GM21515 (cell line): ENCODE measurements around the gene HSPA12B.

Experiments used
- ATAC-seq: cut with Tn5 transposase; IDR thresholded peaks from one replicate; pipeline ENCODE4 v1.9.1; 2021; ENCODE audit not compliant: unreplicated experiment

The HSPA12B gene

DNA sequence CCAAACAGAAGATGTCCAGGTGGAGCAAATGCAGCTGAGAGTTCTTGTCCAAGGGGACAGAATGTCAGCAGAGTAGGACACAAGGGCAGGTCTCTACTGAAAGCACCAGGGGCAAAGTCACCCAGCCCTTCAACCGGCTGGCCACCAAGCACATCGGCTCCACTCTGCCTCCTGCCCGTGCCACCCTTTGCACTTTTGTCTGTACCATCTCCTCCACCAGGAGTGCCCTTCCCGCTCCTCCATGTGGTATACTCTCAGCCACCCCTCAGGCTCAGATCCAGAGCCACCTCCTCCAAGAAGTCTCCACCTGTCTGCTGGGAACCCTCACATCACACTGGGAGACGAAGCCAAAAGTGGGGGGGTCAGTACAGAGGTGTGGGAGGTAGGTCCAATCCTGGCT lies 4.1 kb upstream of the HSPA12B start:
- ATAC-seq: no peak

DNA sequence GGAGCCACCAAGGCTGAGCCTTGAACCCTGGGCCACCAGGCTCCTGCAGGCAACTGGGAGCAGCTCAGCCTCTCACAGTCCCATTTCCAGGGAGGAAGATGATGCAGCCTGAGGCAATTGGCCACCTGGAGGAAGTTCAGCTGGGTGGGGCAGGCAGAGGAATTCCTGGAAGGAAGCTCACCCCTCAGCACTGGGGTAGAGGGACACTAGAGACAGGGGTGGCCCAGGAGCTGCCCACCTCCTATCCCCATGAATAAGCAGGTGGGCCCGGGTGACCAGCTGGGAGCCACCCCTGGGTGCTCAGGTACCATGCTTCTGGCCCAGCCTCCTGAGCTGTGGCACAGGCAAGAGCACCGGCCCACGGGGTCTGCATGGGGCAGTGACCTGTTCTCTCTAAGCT lies 3.6 kb upstream of the HSPA12B start:
- no peak for ATAC-seq

DNA sequence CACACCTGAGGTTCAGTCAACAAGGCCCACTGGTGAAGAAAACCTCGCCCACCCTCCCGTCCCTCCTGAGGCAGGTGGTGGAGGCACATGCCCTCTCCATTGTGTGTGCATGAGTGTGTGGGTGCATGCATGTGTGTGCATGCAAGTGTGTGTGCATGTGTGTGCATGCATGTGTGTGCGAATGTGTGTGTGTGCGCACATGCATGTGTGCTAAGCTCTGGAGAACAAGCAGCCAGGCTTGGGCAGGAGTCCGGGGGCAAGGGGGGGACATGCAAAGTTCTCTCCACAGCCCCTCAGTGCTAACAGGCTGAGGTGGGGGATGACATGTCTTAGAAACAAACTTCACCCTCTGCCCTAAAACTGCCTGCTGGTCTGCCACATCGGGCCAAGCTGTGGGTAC lies 3.1 kb upstream of the HSPA12B start:
- ATAC-seq: no peak

DNA sequence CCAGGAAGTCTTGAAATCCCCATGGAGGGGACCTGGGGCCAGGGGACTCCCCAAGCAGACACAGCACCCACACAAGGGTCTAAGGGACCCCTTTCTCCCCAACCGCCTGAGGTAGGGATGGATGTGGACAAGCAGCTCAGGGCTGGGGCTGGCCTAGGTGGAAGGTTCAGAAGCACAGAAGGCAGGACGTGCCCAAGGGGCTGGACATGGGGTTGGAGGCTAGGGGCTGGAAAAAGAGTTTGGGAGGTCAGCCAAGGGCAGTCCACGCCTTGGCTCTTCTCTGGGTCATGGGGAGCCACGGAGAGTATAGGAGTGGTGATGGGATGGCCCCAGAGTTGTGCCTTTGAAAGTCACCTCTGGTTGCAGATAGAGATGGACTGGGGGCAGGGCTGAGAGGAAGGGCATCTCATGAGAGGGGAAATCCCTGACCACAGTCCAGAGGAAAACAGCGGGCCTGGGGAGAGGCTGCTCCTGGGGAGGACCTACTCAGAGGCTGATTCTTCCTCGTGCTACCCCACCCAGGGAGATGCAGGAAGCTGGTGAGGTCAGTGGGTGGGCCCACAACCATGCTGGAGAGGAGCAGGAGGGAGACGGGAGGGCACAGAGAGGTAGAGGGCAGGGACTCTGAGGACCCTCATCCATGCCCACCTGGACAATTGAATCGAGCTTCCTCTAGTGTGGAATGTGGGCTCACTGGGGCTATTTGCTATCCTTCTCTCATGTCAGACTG lies 2.5 kb upstream of the HSPA12B start:
- no peak for ATAC-seq

DNA sequence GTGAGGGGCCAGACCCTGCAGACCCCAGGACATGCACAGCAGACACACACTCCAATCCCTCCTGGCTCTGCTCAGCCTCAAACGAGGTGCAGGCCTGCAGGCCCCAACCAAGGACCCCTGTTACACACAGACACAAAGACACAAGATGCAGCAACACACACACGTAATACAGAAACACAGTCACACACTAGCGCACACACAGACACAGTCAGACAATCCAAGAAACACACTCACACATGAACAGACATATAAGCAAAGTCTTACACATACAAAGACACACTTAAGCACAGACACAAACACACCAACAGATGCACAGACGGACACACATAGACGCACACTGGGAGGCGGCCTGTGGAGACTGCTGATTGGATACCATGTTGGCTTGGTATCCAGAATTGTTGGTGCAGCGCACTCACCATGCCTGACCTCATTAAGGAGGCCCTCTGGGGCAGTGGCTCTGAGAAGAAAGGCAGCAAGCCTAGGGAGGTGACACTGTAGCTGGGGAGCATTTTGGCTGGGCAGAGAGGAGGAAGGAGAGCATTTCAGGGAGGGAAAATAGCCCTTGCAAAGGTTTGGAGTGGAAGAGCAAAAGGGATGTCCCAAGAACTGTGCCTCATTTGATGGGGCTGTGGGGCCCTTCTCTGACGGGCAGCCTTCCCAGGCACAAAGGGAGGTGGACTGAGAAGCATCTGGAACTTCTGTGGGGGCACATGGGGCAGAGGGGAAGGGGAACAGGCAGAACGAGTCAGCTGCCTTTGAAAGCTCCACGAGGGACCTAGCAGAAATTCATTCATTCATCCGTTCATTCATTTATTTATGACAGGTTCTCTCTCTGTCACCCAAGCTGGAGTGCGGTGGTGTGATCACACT lies 1.4 kb upstream of the HSPA12B start:
- ATAC-seq: no peak

DNA sequence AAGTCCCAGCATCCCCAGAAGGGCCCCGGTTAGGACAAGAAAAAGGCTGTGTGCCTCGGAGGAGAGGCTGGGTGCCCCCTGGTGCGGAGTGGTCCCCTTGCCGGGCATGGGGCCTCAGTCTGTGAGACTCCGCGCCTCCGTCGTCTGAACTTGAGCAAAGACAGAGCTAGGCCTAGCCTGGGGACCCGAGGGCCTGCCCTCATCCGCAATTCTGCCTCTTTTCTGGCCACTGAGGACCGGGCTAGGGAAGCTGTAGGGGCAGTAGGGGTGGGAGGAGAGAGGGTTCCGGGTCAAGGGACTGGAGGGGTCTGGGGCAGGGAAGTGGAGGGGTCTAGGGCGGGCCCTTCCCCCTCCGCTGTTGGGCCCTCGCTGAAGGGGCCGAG lies 550 bp upstream of the HSPA12B start:
- no peak for ATAC-seq

DNA sequence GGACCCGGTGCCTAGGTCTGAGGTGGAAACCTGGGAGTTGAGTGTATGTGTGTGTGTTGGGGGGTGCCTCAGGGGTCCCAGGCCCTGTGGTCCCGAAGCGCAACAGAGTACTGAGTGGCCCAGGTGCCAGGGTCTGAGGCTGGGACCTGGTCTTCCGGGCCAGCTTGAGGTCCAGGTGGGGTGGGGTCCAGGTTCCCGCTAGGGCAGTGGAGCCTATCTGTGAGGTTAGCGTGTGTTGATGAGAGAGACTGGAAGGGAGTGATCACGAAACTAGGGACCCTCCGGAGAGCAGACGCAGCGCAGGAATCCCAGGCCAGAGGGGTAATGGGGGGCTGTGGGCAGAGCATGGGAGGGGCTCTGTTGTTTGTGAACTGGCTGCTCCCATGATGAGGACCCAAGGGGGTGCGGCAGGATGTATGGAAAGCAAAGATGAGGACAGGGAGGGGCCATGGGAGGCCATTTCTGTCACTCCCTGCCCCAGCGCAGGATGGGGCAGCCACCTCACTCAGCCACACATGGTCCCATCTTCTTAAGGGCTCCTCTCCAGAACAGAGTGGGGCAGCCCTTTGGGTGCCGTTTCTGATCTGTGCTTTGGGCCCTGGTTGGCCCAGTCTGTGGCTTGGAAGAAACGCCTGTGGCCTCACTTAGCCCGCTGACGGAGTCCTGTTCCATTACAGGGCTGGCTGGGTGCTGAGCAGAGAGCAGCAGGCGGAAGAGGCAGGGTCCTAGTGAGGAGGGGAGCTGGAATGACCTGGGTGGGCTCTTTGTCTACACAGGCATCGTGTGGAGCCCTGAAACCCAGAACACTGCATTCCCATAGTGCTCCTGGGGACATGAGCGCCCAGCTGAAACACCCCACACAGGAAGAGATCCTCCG lies 872 bp downstream of the HSPA12B start:
- ATAC-seq: no peak

DNA sequence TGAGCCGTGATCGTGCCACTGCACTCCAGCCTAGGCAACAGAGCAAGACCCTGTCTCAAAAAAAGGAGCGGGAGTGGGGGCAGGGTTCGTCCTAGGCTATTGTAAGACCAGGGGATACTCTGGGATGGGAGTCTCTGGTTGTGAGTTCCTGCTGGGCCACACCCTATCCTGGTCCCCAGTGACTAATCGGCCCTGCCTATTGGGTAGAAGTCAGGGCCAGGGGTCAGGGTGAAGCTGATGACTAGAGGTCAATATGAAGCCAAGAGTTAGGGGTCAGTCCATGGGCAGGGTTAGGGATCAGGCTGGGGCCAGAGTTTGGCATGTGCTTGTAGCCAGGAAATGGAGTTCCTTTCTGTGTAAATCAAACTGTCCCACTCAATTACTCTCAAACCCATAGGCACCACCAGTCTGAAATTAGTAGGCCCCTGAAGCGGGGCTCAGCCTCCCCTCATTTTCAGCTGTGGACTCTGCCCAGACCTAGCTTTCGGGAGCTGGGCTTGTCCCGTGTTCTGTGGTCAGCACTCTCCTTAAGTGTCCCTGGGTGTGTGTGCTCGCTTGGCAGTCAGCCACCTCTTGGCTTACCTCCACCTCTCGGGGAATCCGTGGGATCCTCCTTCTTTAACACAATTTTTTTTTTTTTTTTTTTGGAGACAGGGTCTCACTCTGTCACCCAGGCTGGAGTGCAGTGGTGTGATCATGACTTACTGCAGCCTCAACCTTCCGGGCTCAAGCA lies 1.8 kb downstream of the HSPA12B start:
- no peak for ATAC-seq

DNA sequence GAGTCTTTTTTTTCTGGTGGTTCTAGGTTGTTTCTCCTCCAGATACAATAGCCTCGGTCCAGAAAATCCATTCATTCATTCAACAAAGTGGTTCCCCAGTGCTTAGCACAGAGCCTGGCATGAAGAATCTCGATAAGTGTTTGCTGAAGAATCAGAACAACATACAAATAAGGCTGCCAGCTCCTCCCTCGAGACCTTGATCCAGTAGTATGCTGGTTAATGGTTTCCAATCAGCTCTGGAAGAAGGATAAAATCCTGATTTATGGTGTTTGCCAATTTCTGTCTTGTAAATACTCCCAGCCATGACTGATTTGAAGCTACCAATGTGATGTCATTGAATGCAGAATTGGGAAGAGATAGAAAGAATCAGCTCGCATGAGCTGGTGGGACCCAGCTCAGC lies 3.3 kb downstream of the HSPA12B start:
- no peak for ATAC-seq

DNA sequence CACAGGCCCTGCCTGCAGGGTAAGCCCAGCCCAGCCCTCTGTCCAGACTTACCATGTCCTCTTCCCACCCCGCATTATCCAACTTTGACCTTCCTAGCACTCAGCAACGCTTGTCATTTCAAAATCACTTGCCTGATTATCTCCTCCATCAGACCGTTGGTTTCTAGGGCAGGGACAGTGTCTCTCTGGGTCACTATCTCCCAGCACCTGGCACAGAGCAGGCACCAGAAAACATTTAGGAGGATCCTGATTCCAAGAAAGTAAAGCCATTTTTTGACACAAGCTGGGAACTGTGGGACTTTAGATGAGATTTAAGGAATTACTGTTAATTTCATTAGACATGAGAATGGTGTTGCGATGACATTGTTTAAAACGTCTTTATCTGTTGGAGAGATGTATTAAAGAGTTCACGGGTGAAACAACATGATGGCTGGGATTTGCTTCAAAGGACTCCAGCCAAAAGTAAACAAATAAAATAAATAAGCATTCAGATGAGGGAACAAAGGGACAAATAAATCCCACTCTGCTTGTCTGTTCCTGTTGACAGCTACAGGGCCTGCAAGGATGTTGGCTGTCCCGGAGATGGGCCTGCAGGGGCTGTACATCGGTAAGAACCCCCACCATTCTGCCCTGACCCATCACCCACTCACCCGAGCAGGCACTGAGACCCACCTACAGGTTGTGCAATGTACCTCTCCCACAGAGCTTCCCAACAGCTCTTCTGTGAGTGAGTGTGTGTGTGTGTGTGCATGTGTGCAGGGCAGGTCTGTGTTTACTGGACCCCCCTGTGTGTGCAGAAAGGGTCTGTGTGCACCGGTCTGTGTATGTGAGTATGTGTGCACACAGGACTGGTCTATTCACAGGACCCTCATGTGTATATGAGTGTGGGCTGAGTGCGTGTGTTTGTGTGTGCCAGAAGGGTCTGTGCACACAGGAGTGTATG lies 5.9 kb downstream of the HSPA12B start:
- no peak for ATAC-seq

DNA sequence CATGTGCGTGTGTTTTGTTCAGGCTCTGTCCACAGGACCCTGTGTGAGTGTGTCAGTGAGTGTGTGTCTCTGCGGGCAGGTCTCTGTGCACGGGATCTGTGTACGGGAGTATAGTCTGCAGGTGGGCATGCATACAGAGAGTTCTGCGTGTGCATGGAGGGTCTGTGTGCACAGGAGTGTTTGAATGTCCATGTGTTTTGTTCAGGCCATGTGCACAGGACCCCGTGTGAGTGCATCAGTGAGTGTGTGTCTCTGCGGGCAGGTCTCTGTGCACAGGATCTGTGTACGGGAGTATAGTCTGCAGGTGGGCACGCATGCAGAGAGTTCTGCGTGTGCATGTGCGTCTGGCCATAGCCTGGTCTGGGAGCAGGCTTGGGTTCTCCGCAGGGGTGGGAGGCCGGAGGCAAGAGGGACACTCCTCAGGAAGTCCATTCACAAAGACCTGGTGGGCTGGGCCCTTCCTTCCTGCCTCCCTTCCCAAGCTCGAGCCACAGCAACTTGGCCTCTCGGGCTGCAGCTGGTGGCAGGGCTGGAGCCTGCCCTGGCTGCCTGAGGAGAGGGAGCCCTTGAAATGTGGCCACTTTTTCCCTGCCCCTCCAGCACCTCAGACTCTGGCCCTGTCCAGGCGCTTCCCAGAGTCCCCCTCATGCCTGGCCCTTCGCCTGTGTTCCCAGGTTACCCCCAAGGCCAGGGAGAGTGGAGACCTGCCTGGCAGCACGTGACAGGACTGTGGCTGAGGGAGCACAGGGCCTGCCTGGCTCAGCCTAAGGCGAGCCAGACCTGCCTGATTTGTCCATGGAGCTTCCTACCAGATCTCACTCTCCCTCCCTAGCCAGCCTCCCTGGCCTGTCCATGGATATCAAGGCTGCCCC lies 6.8 kb downstream of the HSPA12B start:
- ATAC-seq: no peak

DNA sequence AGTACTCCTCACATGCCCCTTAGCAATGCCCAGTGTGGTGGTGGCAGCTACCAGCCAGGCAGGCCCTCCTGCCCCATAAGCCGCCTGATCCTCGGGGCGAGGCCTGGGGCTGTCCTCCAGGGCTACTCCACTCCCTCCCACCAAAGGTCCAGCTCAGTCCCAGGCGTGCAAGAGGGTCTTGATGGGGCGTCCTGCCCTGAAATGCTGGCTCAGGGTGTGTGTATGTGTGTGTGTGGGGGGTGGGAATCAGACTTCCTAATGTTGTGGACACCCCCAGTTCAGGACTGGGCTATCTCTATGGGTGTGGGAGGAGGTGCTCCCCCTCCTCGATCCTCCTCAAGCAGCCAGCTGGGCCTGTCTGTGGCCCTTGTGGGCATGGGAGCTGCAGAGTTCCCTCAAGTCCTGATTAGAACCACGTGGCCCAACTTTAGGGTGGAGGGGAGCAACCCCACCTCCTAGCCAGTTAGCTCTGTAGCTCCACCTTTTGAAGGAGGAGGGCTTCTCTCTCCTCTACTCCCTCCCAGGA lies 7.5 kb downstream of the HSPA12B start:
- ATAC-seq: no peak

DNA sequence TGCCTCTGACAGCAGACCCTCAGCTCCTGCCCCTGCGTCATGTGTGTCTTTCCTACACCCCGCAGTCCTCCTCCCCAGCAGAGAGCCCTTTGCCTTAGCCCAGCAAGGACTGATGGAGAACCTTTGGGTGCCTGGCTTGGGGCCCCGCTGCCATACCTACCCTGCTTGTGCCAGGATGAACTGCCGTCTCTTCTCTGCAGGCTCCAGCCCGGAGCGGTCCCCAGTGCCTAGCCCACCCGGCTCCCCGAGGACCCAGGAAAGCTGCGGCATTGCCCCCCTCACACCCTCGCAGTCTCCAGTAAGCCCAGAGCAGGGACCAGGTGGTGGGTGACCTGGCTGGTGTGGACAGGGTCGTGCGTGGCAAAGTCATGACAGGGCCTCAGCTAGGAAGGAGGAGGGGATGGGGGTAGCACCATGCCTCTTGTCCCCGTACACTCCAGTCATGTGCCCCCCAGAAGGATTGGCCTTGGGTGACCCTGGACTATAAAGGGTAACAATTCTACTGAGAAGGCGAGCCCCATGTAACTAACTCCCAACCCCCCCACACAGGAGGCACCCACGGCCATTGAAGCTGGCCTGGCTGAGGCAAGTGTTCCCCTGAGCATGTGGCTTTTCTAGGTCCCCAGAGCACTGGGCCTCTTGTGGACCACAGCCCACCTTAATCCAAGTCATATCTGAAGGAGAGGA lies 8.3 kb downstream of the HSPA12B start:
- ATAC-seq: no peak

DNA sequence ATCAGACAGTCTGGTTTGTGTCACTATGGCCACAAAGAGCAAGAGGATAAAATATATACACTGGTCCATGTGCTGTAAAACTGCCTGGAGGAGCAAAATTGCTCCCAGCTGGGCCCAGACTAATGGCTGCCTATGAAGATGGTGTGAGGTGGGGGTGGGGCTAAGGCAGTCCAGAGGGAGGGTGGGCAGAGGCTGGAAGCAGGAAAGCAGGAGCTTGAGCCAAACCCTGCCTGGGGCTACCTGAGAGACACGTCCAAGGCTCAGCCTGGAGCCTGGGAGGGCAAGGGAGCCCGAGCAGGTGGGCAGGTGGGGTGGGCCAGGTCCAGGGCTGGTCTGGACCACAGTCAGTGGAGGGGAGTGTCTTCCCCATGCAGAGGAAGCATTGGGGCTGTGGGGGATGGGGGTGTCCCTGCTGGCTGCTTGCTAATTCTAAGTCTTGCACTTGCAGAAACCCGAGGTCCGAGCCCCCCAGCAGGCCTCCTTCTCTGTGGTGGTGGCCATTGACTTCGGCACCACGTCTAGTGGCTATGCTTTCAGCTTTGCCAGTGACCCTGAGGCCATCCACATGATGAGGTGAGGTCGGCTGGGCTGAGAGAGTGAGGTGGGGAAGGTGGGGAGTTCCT lies 9.5 kb downstream of the HSPA12B start:
- ATAC-seq: no peak

DNA sequence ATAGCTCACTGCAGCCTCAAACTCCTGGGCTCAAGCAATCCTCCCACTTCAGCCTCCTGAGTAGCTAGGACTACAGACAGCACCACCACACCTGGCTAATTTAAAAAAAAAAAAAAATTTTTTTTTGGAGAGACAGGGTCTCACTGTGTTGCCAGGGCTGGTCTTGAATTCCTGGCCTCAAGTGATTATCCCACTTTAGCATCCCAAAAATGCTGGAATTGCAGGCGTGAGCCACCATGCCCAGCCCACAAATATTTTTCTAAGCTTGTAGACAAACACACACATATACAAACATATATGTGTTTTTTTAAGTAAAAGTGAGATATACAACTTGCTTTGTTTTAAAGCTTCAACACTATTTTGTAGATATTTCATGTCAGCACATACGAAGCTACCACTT lies 10.8 kb downstream of the HSPA12B start:
- no peak for ATAC-seq

DNA sequence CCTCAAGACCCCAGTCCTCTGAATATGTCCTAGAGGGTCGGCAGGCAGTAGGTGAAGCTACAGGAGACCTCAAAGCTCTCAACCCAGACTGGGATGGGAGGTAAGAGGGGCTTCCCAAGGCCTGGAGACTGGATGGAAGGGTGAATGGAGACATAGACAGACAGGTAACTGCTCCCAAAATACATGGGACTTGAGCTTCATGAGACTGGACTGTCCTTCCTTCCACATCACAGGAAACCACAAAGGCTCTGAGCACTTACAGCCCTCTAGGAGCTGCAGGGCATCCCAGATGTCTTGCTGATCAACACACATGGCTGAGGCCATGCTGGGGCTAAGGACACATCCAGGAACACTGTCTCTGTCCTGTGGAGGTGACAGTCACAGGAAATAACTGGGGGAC lies 11.6 kb downstream of the HSPA12B start:
- ATAC-seq: no peak
